ENCODE results near the gene CYGB. TPM values are rescaled to one million over a fixed set of nuclear protein-coding genes. Genes with fewer than 3 reads are reported as not detected.

Gene CYGB
- total and polyA plus RNA-seq, 2 of the 13 experiments (the other 11 are each of a cell fraction or from before 2014, with no cell fraction given): 18.9 to 27.1 TPM

DNA sequence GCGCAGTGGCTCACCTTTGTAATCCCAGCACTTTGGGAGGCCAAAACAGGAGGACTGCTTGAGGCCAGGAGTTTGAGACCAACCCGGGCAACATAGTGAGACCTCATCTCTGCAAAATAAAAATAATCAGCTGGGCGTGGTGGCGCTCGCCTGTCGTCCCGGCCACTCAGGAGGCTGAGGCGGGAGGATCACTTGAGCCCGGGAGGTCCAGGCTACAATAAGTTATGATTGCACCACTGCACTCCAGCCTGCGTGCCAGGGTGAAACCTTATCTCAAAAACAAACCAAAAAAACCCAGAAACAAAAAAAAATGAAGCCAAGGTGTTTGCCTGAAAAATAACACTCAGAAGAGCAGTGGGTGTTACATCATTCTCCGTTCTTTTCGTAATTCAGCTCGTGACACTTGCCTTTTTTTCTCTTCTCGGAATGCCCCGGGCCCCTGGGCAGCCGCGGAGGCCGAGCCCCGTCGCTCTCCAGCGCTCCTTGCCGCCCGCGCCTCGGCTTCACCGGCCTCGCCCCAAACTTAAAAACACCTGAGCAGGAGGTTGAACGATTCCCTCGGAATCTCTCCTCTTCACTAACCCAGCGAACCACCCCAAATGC lies 19.4 kb upstream of the CYGB start (continued):
- TF ChIP-seq, protein P1, sequence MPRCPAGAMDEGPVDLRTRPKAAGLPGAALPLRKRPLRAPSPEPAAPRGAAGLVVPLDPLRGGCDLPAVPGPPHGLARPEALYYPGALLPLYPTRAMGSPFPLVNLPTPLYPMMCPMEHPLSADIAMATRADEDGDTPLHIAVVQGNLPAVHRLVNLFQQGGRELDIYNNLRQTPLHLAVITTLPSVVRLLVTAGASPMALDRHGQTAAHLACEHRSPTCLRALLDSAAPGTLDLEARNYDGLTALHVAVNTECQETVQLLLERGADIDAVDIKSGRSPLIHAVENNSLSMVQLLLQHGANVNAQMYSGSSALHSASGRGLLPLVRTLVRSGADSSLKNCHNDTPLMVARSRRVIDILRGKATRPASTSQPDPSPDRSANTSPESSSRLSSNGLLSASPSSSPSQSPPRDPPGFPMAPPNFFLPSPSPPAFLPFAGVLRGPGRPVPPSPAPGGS (CRISPR knock-in tag; IDR thresholded peaks at IDR 0.05): no peak
- TF ChIP-seq ZNF264 (CRISPR knock-in tag; IDR thresholded peaks at IDR 0.05) (peak; percentile 56; the same call in 1 of the 2 replicates), MAF1 (CRISPR knock-in tag; IDR thresholded peaks at IDR 0.05; ENCODE audit: borderline replicate concordance) (no peak), ZNF775 (CRISPR knock-in tag; IDR thresholded peaks at IDR 0.05; ENCODE audit: borderline replicate concordance) (no peak), HNRNPL (IDR thresholded peaks at IDR 0.05; ENCODE audit: low read depth, low read length) (no peak; the same call in 1 of the 2 replicates), ZNF343 (CRISPR knock-in tag; IDR thresholded peaks at IDR 0.05) (no peak), ZNF747 (CRISPR knock-in tag; IDR thresholded peaks at IDR 0.05; ENCODE audit: borderline replicate concordance) (no peak), MTF2 (CRISPR knock-in tag; IDR thresholded peaks at IDR 0.05; ENCODE audit: borderline replicate concordance) (no peak), CCDC6 (CRISPR knock-in tag; IDR thresholded peaks at IDR 0.05) (peak; percentile 24; the same call in 1 of the 2 replicates), LBX2 (CRISPR knock-in tag; IDR thresholded peaks at IDR 0.05; ENCODE audit: borderline replicate concordance) (no peak), RELA (CRISPR knock-in tag; IDR thresholded peaks at IDR 0.05) (no peak), MAFK (conservative IDR thresholded peaks at IDR 0.05 in 1 of 2, IDR thresholded peaks at IDR 0.05 in 1 of 2; ENCODE audit: low read length in 2 of 2) (no peak), THAP11 (CRISPR knock-in tag; IDR thresholded peaks at IDR 0.05) (no peak), KAT7 (CRISPR knock-in tag; IDR thresholded peaks at IDR 0.05; ENCODE audit: borderline replicate concordance) (no peak; the same call in 1 of the 2 replicates), ARNT2 (CRISPR knock-in tag; IDR thresholded peaks at IDR 0.05; ENCODE audit: low read depth) (no peak), HNRNPUL1 (IDR thresholded peaks at IDR 0.05; ENCODE audit: low read depth, low read length) (no peak), ZNF337 (CRISPR knock-in tag; IDR thresholded peaks at IDR 0.05; ENCODE audit: borderline replicate concordance, low read depth) (0 out of 2 replicates have a peak, but pooled peaks have one; percentile 8), RCOR2 (CRISPR knock-in tag; IDR thresholded peaks at IDR 0.05) (peak; percentile 82), HNRNPH1 (optimal IDR thresholded peaks at IDR 0.05; ENCODE audit: low read depth, low read length) (no peak), ZNF362 (CRISPR knock-in tag; IDR thresholded peaks at IDR 0.05; ENCODE audit: borderline replicate concordance) (peak; percentile 73; the same call in 1 of the 2 replicates)
- TF ChIP-seq, protein P2, sequence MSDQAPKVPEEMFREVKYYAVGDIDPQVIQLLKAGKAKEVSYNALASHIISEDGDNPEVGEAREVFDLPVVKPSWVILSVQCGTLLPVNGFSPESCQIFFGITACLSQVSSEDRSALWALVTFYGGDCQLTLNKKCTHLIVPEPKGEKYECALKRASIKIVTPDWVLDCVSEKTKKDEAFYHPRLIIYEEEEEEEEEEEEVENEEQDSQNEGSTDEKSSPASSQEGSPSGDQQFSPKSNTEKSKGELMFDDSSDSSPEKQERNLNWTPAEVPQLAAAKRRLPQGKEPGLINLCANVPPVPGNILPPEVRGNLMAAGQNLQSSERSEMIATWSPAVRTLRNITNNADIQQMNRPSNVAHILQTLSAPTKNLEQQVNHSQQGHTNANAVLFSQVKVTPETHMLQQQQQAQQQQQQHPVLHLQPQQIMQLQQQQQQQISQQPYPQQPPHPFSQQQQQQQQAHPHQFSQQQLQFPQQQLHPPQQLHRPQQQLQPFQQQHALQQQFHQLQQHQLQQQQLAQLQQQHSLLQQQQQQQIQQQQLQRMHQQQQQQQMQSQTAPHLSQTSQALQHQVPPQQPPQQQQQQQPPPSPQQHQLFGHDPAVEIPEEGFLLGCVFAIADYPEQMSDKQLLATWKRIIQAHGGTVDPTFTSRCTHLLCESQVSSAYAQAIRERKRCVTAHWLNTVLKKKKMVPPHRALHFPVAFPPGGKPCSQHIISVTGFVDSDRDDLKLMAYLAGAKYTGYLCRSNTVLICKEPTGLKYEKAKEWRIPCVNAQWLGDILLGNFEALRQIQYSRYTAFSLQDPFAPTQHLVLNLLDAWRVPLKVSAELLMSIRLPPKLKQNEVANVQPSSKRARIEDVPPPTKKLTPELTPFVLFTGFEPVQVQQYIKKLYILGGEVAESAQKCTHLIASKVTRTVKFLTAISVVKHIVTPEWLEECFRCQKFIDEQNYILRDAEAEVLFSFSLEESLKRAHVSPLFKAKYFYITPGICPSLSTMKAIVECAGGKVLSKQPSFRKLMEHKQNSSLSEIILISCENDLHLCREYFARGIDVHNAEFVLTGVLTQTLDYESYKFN (CRISPR knock-in tag; conservative IDR thresholded peaks at IDR 0.05): no peak; the same call in 1 of the 2 replicates
- TF ChIP-seq, protein P3, sequence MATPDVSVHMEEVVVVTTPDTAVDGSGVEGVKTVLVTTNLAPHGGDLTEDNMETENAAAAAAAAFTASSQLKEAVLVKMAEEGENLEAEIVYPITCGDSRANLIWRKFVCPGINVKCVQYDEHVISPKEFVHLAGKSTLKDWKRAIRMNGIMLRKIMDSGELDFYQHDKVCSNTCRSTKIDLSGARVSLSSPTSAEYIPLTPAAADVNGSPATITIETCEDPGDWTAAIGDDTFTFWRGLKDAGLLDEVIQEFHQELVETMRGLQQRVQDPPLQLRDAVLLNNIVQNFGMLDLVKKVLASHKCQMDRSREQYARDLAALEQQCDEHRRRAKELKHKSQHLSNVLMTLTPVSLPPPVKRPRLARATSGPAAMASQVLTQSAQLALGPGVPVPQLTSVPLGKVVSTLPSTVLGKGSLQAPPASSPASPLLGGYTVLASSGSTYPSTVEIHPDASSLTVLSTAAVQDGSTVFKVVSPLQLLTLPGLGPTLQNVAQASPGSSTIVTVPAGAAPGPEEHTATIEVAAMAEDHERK (CRISPR knock-in tag; IDR thresholded peaks at IDR 0.05; ENCODE audit: low read depth): no peak
